ENCODE results near the gene VAC14.

The VAC14 gene

DNA sequence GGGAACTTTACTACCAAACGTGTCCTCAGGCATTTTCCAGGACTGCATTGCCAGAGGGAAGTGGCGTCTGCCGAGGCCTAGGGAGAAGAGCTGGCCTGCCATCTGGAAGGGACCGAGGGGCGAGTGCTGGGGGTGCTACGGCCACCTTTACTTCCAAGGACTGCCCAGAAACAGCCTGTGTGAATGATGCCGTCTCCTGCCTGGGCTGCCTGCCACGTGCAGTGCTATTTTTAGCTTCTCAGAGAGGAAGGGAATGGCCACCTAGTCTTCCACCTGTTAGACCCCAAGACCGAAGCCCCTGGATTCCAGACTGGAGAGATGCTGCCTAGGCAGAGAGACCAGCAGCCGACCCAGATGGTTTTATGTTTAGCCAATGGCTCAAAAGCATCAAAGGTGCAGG is 57.2 kb downstream of the VAC14 start:
- TF ChIP-seq POLR2AphosphoS5 (IDR thresholded peaks at IDR 0.05; ENCODE audit: low read depth, low read length) (no peak), FOXP2 (optimal IDR thresholded peaks at IDR 0.05; ENCODE audit: borderline replicate concordance, extremely low read depth, extremely low read length, insufficient read depth) (no peak), SIN3A (IDR thresholded peaks at IDR 0.05; ENCODE audit: borderline replicate concordance, insufficient read depth, low read length) (no peak)
- TF ChIP-seq, protein P1, sequence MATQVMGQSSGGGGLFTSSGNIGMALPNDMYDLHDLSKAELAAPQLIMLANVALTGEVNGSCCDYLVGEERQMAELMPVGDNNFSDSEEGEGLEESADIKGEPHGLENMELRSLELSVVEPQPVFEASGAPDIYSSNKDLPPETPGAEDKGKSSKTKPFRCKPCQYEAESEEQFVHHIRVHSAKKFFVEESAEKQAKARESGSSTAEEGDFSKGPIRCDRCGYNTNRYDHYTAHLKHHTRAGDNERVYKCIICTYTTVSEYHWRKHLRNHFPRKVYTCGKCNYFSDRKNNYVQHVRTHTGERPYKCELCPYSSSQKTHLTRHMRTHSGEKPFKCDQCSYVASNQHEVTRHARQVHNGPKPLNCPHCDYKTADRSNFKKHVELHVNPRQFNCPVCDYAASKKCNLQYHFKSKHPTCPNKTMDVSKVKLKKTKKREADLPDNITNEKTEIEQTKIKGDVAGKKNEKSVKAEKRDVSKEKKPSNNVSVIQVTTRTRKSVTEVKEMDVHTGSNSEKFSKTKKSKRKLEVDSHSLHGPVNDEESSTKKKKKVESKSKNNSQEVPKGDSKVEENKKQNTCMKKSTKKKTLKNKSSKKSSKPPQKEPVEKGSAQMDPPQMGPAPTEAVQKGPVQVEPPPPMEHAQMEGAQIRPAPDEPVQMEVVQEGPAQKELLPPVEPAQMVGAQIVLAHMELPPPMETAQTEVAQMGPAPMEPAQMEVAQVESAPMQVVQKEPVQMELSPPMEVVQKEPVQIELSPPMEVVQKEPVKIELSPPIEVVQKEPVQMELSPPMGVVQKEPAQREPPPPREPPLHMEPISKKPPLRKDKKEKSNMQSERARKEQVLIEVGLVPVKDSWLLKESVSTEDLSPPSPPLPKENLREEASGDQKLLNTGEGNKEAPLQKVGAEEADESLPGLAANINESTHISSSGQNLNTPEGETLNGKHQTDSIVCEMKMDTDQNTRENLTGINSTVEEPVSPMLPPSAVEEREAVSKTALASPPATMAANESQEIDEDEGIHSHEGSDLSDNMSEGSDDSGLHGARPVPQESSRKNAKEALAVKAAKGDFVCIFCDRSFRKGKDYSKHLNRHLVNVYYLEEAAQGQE (IDR thresholded peaks at IDR 0.05; ENCODE audit: insufficient read depth in 1 of 2, low read depth in 2 of 2, low read length in 2 of 2), result no peak

DNA sequence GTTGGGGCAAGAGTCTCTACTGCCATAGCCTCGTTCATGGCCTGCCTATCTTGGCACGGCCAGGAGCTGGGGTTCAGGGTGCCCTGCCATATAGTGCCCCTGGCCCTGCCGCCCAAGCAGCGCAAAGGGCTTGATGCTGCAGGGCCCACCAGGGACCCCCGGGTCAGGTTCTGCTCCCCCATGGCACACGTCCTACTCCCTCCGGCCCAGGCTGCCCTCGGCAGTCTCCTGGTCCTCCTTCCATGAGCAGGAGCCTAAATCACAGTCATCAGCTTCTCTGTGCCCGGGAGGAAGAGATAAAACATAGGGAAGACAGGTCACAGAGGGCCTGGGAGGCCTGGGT is 59.2 kb downstream of the VAC14 start:
- TF ChIP-seq POLR2AphosphoS5 (IDR thresholded peaks at IDR 0.05; ENCODE audit: low read depth, low read length), result no peak
- TF ChIP-seq TAF1 (IDR thresholded peaks at IDR 0.05; ENCODE audit: borderline replicate concordance, insufficient read depth, low read length), result no peak
- TF ChIP-seq, protein P1 (IDR thresholded peaks at IDR 0.05; ENCODE audit: insufficient read depth in 1 of 2, low read depth in 2 of 2, low read length in 2 of 2), result no peak

DNA sequence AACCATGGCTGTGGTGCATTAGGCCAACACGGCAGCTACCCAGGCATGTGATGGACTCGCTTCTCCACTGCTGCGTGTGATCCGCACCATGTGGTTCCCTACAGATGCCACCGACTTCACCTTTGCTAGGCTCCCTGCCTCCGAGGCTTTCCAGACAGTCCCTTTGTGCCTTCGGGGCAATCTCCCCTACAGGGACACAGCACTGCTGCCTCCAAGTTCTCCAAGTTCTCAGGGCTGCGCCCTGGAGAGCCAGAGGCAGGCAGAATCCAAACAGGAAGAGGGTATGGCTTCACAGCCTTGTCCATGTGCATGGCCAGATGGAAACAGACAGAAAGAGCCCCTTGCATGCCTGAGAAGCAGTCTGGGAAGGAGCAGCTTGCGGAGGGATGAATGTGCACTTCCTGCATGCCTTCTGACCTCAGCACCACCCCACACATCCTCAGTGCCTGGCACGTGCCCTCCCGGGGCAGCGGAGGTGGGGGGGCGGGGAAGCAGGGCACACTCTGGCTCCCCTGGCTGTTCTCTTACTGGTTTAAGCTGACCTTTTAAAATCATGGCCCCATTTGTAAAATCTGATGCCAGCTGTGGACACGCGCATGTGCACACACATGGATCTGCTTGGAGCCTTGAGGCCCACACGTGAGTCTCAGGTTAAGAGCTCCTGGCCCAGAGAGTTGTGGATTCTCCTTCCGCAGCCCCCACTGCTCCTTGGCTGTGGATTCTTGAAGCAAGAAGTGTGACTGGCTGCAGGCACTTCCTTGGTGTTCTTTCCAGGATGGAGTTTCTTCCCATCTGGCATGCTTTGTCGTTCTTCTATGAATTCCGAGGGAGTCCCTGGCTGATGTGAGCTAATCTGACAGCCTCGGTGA is 59.8 kb downstream of the VAC14 start:
- TF ChIP-seq, protein P1 (IDR thresholded peaks at IDR 0.05; ENCODE audit: insufficient read depth in 1 of 2, low read depth in 2 of 2, low read length in 2 of 2), result no peak
- no peak for TF ChIP-seq TAF1 (IDR thresholded peaks at IDR 0.05; ENCODE audit: borderline replicate concordance, insufficient read depth, low read length)
- TF ChIP-seq FOXP2 (optimal IDR thresholded peaks at IDR 0.05; ENCODE audit: borderline replicate concordance, extremely low read depth, extremely low read length, insufficient read depth), result no peak
- TF ChIP-seq POLR2AphosphoS5 (IDR thresholded peaks at IDR 0.05; ENCODE audit: low read depth, low read length), result no peak
- no peak for TF ChIP-seq SIN3A (IDR thresholded peaks at IDR 0.05; ENCODE audit: borderline replicate concordance, insufficient read depth, low read length)

DNA sequence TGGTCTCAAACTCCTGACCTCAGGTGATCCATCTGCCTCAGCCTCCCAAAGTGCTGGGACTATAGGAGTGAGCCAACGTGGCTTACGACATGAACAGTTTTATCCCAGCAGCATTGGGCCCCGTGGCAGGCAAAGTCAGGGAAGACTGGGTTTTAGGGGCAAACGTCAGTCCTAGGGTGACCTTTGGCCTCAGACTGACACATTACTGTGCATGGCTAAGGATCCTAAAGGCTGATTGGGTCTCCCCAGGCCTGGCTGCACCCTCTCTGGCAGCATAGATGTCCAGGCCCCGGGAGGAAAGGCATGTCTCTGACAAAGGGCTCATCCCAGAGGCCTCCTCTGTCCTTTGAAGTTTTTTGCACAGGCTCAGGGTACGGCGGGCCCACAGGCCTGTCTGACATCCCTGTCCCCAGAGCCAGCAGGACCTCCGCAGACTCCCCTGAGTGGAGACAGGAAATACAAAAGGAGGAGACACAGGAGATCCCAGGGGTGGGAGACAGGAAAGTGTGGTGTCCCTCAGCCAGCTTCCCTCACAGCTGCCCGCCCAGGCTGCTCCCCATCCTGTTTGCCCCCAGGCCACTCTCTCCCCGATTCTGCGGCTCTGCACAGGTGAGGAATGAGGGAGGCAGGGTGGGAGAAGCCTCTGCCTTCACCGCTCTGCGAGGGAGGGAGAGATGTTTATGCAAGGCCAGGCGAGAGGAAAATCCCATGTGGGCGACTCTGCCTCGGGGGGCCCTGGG is 60.6 kb downstream of the VAC14 start:
- TF ChIP-seq TAF1 (IDR thresholded peaks at IDR 0.05; ENCODE audit: borderline replicate concordance, insufficient read depth, low read length) (no peak), FOXP2 (optimal IDR thresholded peaks at IDR 0.05; ENCODE audit: borderline replicate concordance, extremely low read depth, extremely low read length, insufficient read depth) (no peak), SIN3A (IDR thresholded peaks at IDR 0.05; ENCODE audit: borderline replicate concordance, insufficient read depth, low read length) (no peak), POLR2AphosphoS5 (IDR thresholded peaks at IDR 0.05; ENCODE audit: low read depth, low read length) (no peak)
- TF ChIP-seq, protein P1 (IDR thresholded peaks at IDR 0.05; ENCODE audit: insufficient read depth in 1 of 2, low read depth in 2 of 2, low read length in 2 of 2), result no peak
